BLaER1 (cell line): ENCODE measurements around the gene SHOC2.
A peak's percentile ranks its signal among the peaks of the same experiment; 100 is the strongest.

Experiments used
- H3K27ac ChIP-seq: shearing (Covaris generic); formaldehyde crosslinking; 2 replicates; pipeline ENCODE4 v1.8.1; 2022
- H3K27me3 ChIP-seq: shearing (Covaris generic); formaldehyde crosslinking; 2 replicates; pipeline ENCODE4 v1.8.1; 2022
- H3K36me3 ChIP-seq: shearing (Covaris generic); formaldehyde crosslinking; 2 replicates; pipeline ENCODE4 v1.8.1; 2022
- H3K4me1 ChIP-seq: shearing (Covaris generic); formaldehyde crosslinking; 2 replicates; pipeline ENCODE4 v1.8.1; 2022
- H3K4me2 ChIP-seq: shearing (Covaris generic); formaldehyde crosslinking; 2 replicates; pipeline ENCODE4 v1.8.1; 2022
- H3K4me3 ChIP-seq: shearing (Covaris generic); formaldehyde crosslinking; 2 replicates; pipeline ENCODE4 v1.8.1; 2022
- H3K9ac ChIP-seq: shearing (Covaris generic); formaldehyde crosslinking; 2 replicates; pipeline ENCODE4 v1.8.1; 2022
- H3K9me3 ChIP-seq: shearing (Covaris generic); formaldehyde crosslinking; 2 replicates; pipeline ENCODE4 v1.8.1; 2022
- H4K20me1 ChIP-seq: shearing (Covaris generic); formaldehyde crosslinking; 2 replicates; pipeline ENCODE4 v1.8.1; 2022
- Cebpa-rat ChIP-seq: shearing (Covaris generic); IDR thresholded peaks from 2 replicates; pipeline ENCODE4 v1.8.1; 2022

SHOC2 gene

GRCh38 chr10:110919349-110919931 is at the start of gene SHOC2:
Gene SHOC2 (plus strand): TSS chr10:110919604. CDS start chr10:110964359, 44,755 bp downstream.
- peak within 1 kb of the TSS; percentile 98 for H3K4me3 ChIP-seq
- peak within 1 kb of the TSS; percentile 99 for H3K9ac ChIP-seq
- H4K20me1 ChIP-seq, result peaks cover 48% of the 10 kb centered on the region
- peak within 1 kb of the TSS; percentile 86 for H3K4me2 ChIP-seq
- H3K9me3 ChIP-seq, result no peaks in the 10 kb centered on the region
- no peak for TF ChIP-seq Cebpa-rat
- peak within 1 kb of the TSS; percentile 100 for H3K27ac ChIP-seq
- H3K36me3 ChIP-seq, result peaks cover 6% of the 10 kb centered on the region; the same call in 1 of the 2 replicates
- H3K27me3 ChIP-seq, result no peaks in the 10 kb centered on the region
- H3K4me1 ChIP-seq, result peaks cover 54% of the 10 kb centered on the region

GRCh38 chr10:110870823-110871297 is 48.5 kb upstream of the SHOC2 start:
- no peaks in the 10 kb centered on the region for H3K9me3 ChIP-seq
- H3K36me3 ChIP-seq, result peaks cover under 1% of the 10 kb centered on the region; the same call in 1 of the 2 replicates
- H3K27ac ChIP-seq, result peak overlapping the region; percentile 90
- H4K20me1 ChIP-seq, result peaks cover 26% of the 10 kb centered on the region
- H3K4me2 ChIP-seq, result peak overlapping the region; percentile 83
- peak overlapping the region; percentile 86 for H3K9ac ChIP-seq
- peak overlapping the region; percentile 80 for H3K4me3 ChIP-seq
- no peaks in the 10 kb centered on the region for H3K27me3 ChIP-seq
- peaks cover 61% of the 10 kb centered on the region for H3K4me1 ChIP-seq
- TF ChIP-seq Cebpa-rat, result no peak

- peaks cover 61% of the 10 kb centered on the region for H3K4me1 ChIP-seq
- H3K27me3 ChIP-seq, result no peaks in the 10 kb centered on the region
- no peak for TF ChIP-seq Cebpa-rat
- peak within 1 kb of the TSS; percentile 90 for H3K27ac ChIP-seq
- H3K4me3 ChIP-seq, result peak within 1 kb of the TSS; percentile 80
- H3K4me2 ChIP-seq, result peak within 1 kb of the TSS; percentile 83
- H4K20me1 ChIP-seq, result peaks cover 30% of the 10 kb centered on the region
- peak within 1 kb of the TSS; percentile 86 for H3K9ac ChIP-seq
- H3K9me3 ChIP-seq, result no peaks in the 10 kb centered on the region
- H3K36me3 ChIP-seq, result peaks cover 4% of the 10 kb centered on the region; the same call in 1 of the 2 replicates
Measured at GRCh38 chr10:110871298-110872084, 47.9 kb upstream of the SHOC2 start, which contains the start of gene PDCD4. Gene PDCD4 (plus strand): TSS chr10:110871928. CDS start chr10:110876028, 4,100 bp downstream.

- Histone ChIP-seq H4K20me1 (peaks cover 35% of the 10 kb centered on the region), H3K4me1 (peaks cover 56% of the 10 kb centered on the region), H3K9ac (peak overlapping the region; percentile 86), H3K36me3 (peaks cover 4% of the 10 kb centered on the region; the same call in 1 of the 2 replicates), H3K27me3 (no peaks in the 10 kb centered on the region), H3K9me3 (no peaks in the 10 kb centered on the region), H3K4me3 (peak overlapping the region; percentile 80), H3K4me2 (peak overlapping the region; percentile 83), H3K27ac (peak overlapping the region; percentile 90)
- TF ChIP-seq Cebpa-rat, result peak; percentile 65; the same call in 1 of the 2 replicates
Measured at GRCh38 chr10:110872145-110872983, 47.0 kb upstream of the SHOC2 start.

- Histone ChIP-seq H3K27me3 (no peaks in the 10 kb centered on the region), H3K4me1 (peaks cover 47% of the 10 kb centered on the region), H3K4me2 (peak overlapping the region; percentile 83), H3K36me3 (peaks cover 8% of the 10 kb centered on the region; the same call in 1 of the 2 replicates), H4K20me1 (peaks cover 37% of the 10 kb centered on the region), H3K4me3 (peak overlapping the region; percentile 80), H3K27ac (peak overlapping the region; percentile 90), H3K9ac (peak overlapping the region; percentile 86), H3K9me3 (no peaks in the 10 kb centered on the region)
- no peak for TF ChIP-seq Cebpa-rat
Measured at GRCh38 chr10:110872984-110873923, 46.1 kb upstream of the SHOC2 start.

GRCh38 chr10:110873951-110874350 is 45.5 kb upstream of the SHOC2 start:
- Histone ChIP-seq H3K27me3 (no peaks in the 10 kb centered on the region), H3K9ac (peak overlapping the region; percentile 86), H3K27ac (peak overlapping the region; percentile 90), H3K4me2 (peak overlapping the region; percentile 83), H4K20me1 (peaks cover 40% of the 10 kb centered on the region), H3K4me1 (peaks cover 40% of the 10 kb centered on the region), H3K4me3 (peak overlapping the region; percentile 80), H3K9me3 (no peaks in the 10 kb centered on the region), H3K36me3 (peaks cover 15% of the 10 kb centered on the region; the same call in 1 of the 2 replicates)
- no peak for TF ChIP-seq Cebpa-rat

- no peak for TF ChIP-seq Cebpa-rat
- no peaks in the 10 kb centered on the region for H3K9me3 ChIP-seq
- H3K4me3 ChIP-seq, result no peak overlapping the region
- H3K4me2 ChIP-seq, result no peak overlapping the region
- H3K27ac ChIP-seq, result no peak overlapping the region
- no peak overlapping the region for H3K9ac ChIP-seq
- peaks cover 21% of the 10 kb centered on the region for H3K4me1 ChIP-seq
- no peaks in the 10 kb centered on the region for H3K27me3 ChIP-seq
- H4K20me1 ChIP-seq, result peaks cover 51% of the 10 kb centered on the region
- peaks cover 24% of the 10 kb centered on the region for H3K36me3 ChIP-seq
Measured at GRCh38 chr10:110876000-110876399, 43.4 kb upstream of the SHOC2 start.

GRCh38 chr10:110876788-110877187 is 42.6 kb upstream of the SHOC2 start:
- H3K4me1 ChIP-seq, result peaks cover 17% of the 10 kb centered on the region
- TF ChIP-seq Cebpa-rat, result no peak
- no peak overlapping the region for H3K27ac ChIP-seq
- H3K4me3 ChIP-seq, result no peak overlapping the region
- H3K9me3 ChIP-seq, result no peaks in the 10 kb centered on the region
- H3K9ac ChIP-seq, result no peak overlapping the region
- no peak overlapping the region for H3K4me2 ChIP-seq
- H3K27me3 ChIP-seq, result no peaks in the 10 kb centered on the region
- peaks cover 32% of the 10 kb centered on the region for H3K36me3 ChIP-seq
- H4K20me1 ChIP-seq, result peaks cover 59% of the 10 kb centered on the region
